HG03457 (cell line): ENCODE measurements around the gene NOTCH1.
"Not testable (repeated sequence)": the region's sequence is repeated elsewhere in the genome, so short reads cannot be mapped to it uniquely, and the experiment has no call there.

Experiments used
- ATAC-seq: cut with Tn5 transposase; IDR thresholded peaks from one replicate; pipeline ENCODE4 v1.9.1; 2021; ENCODE audit warnings: moderate number of reproducible peaks; ENCODE audit not compliant: unreplicated experiment

NOTCH1 gene

GRCh38 chr9:136579650-136580219, 33.9 kb upstream of the NOTCH1 start:
- not testable (repeated sequence) for ATAC-seq

- no peak for ATAC-seq
Observed at GRCh38 chr9:136578915-136579649, 33.2 kb upstream of the NOTCH1 start.

GRCh38 chr9:136578626-136578914, 32.7 kb upstream of the NOTCH1 start:
- ATAC-seq = no peak

- ATAC-seq = no peak
Observed at GRCh38 chr9:136577941-136578625, 32.2 kb upstream of the NOTCH1 start.

- no peak for ATAC-seq
Observed at GRCh38 chr9:136576269-136576626, 30.4 kb upstream of the NOTCH1 start.

- no peak for ATAC-seq
Observed at GRCh38 chr9:136575626-136576268, 29.9 kb upstream of the NOTCH1 start.

- ATAC-seq = not testable (repeated sequence)
Observed at GRCh38 chr9:136574606-136575005, 28.8 kb upstream of the NOTCH1 start.

- no peak for ATAC-seq
Observed at GRCh38 chr9:136572828-136573625, 27.2 kb upstream of the NOTCH1 start.

GRCh38 chr9:136572003-136572827, 26.4 kb upstream of the NOTCH1 start:
- no peak for ATAC-seq

- no peak for ATAC-seq
Observed at GRCh38 chr9:136571531-136571930, 25.7 kb upstream of the NOTCH1 start.

- ATAC-seq = no peak
Observed at GRCh38 chr9:136570916-136571315, 25.1 kb upstream of the NOTCH1 start.

GRCh38 chr9:136570191-136570845, 24.5 kb upstream of the NOTCH1 start:
- no peak for ATAC-seq

- no peak for ATAC-seq
Observed at GRCh38 chr9:136569526-136570148, 23.8 kb upstream of the NOTCH1 start.

GRCh38 chr9:136568288-136569081, 22.6 kb upstream of the NOTCH1 start:
- ATAC-seq = no peak

GRCh38 chr9:136567651-136568287, 21.9 kb upstream of the NOTCH1 start:
- ATAC-seq = no peak

- ATAC-seq = no peak
Observed at GRCh38 chr9:136566901-136567300, 21.1 kb upstream of the NOTCH1 start.

- ATAC-seq = no peak
Observed at GRCh38 chr9:136566553-136566895, 20.7 kb upstream of the NOTCH1 start.
